NCI-H345 treated with DMSO at 0.1 percent for 48 hours (cell line): ENCODE data around the gene ASB17.
"Not testable (repeated sequence)": the region's sequence is repeated elsewhere in the genome, so short reads cannot be mapped to it uniquely, and the experiment has no call there.

Experiments
- DNase-seq: peaks from one replicate; lab custom pipeline; 2025; ENCODE audit not compliant: unreplicated experiment; lab: John Stamatoyannopoulos, UW

Gene ASB17

GRCh38 chr1:75932304-75932703, at the start of gene ASB17:
Gene ASB17, minus strand, starts transcription at chr1:75932404. Its CDS starts 113 bp downstream, at chr1:75932291.
- no peak for DNase-seq

GRCh38 chr1:75980972-75981897, 49.0 kb upstream of the ASB17 start:
- no peak for DNase-seq

GRCh38 chr1:75970631-75971030, 38.4 kb upstream of the ASB17 start:
- DNase-seq = no peak

GRCh38 chr1:75969550-75969949, 37.3 kb upstream of the ASB17 start:
- no peak for DNase-seq

GRCh38 chr1:75967719-75968118, 35.5 kb upstream of the ASB17 start:
- no peak for DNase-seq

- DNase-seq = no peak
Measured at GRCh38 chr1:75964760-75965408, 32.7 kb upstream of the ASB17 start.

GRCh38 chr1:75964110-75964759, 32.0 kb upstream of the ASB17 start:
- DNase-seq = not testable (repeated sequence)

GRCh38 chr1:75954586-75954985, 22.4 kb upstream of the ASB17 start:
- no peak for DNase-seq

GRCh38 chr1:75953461-75953860, 21.3 kb upstream of the ASB17 start:
- no peak for DNase-seq

- DNase-seq = no peak
Measured at GRCh38 chr1:75952016-75952415, 19.8 kb upstream of the ASB17 start.

GRCh38 chr1:75950176-75950575, 18.0 kb upstream of the ASB17 start:
- DNase-seq = no peak

- not testable (repeated sequence) for DNase-seq
Measured at GRCh38 chr1:75943037-75943436, 10.8 kb upstream of the ASB17 start.

- DNase-seq = no peak
Measured at GRCh38 chr1:75937034-75937433, 4.8 kb upstream of the ASB17 start.

- no peak for DNase-seq
Measured at GRCh38 chr1:75922698-75923097, 9.5 kb downstream of the ASB17 start.

GRCh38 chr1:75916834-75917233, 15.4 kb downstream of the ASB17 start:
- no peak for DNase-seq

GRCh38 chr1:75908717-75909152, 23.5 kb downstream of the ASB17 start:
- DNase-seq = peak; percentile 27

- DNase-seq = no peak
Measured at GRCh38 chr1:75901371-75901770, 30.8 kb downstream of the ASB17 start.

GRCh38 chr1:75884437-75884836, 47.8 kb downstream of the ASB17 start:
- no peak for DNase-seq

GRCh38 chr1:75879985-75880384, 52.2 kb downstream of the ASB17 start:
- no peak for DNase-seq

- no peak for DNase-seq
Measured at GRCh38 chr1:75870951-75871350, 61.3 kb downstream of the ASB17 start.
